ENCODE results near the gene GPBP1. TPM values are rescaled to one million over a fixed set of nuclear protein-coding genes. Genes with fewer than 3 reads are reported as not detected.

Gene GPBP1
- total RNA-seq, 1 experiment from 2014 or later = 112 TPM

GRCh38 chr5:57176350-57176857 lies 2.5 kb downstream of the GPBP1 start:
- no peaks in the 10 kb centered on the region for H4K20me1 ChIP-seq (ENCODE audit: control insufficient read depth, insufficient read depth, insufficient read length)
- no peak overlapping the region for H2BK12ac ChIP-seq (ENCODE audit: insufficient read length, low read depth, low read length)
- no peaks in the 10 kb centered on the region for H3K27me3 ChIP-seq (ENCODE audit: insufficient read depth, low read length)
- no peak for TF ChIP-seq CTCF (conservative IDR thresholded peaks at IDR 0.05)
- no peak overlapping the region for H2BK20ac ChIP-seq (ENCODE audit: low read depth, low read length, poor library complexity, severe bottlenecking)
- H3K9me3 Mint-ChIP-seq = peaks cover 0 to 4% of the 10 kb centered on the region in 2 experiments; a peak in 2 of 5 replicates
- no peak overlapping the region for H4K5ac ChIP-seq (ENCODE audit: insufficient read length, low read depth, low read length)
- no peak overlapping the region for H4K8ac ChIP-seq (replicated peaks; ENCODE audit: insufficient read length, low read depth, low read length)
- no CpG with 5 or more reads among the region's 7 CpGs for WGBS (ENCODE audit: extremely low coverage, insufficient read length, low lambda C conversion rate)
- H2BK120ac ChIP-seq (ENCODE audit: low read depth, low read length, poor library complexity, severe bottlenecking) = no peak overlapping the region
- H3K4me2 ChIP-seq (ENCODE audit: insufficient read depth, insufficient read length, low read length) = peak overlapping the region; percentile 60
- no peak for DNase-seq
- H3T11ph ChIP-seq (ENCODE audit: low read length) = no peak overlapping the region
- peaks cover 63% of the 10 kb centered on the region for H3K79me2 ChIP-seq (ENCODE audit: insufficient read depth, low read length)
- peak overlapping the region; percentile 98 for H3K4me3 Mint-ChIP-seq
- H2BK5ac ChIP-seq (ENCODE audit: insufficient read length, low read length) = no peak overlapping the region
- peaks cover 2% of the 10 kb centered on the region; the same call in 1 of the 2 replicates for H3K27me3 Mint-ChIP-seq (ENCODE audit: low read depth)
- peaks cover 3% of the 10 kb centered on the region for H3K23me2 ChIP-seq (ENCODE audit: insufficient read length, low read depth, low read length, poor library complexity, severe bottlenecking)
- H2BK15ac ChIP-seq (ENCODE audit: low read depth, low read length) = no peak overlapping the region
- no peak overlapping the region for H3K18ac ChIP-seq (ENCODE audit: insufficient read length, low read depth, low read length)
- H3K36me3 Mint-ChIP-seq (ENCODE audit: insufficient read depth in 1 of 3, low read depth in 3 of 3) = peaks cover 37 to 55% (median 52%) of the 10 kb centered on the region in 3 experiments
- H3K4me1 Mint-ChIP-seq = peaks cover 50 to 58% of the 10 kb centered on the region in 2 experiments
- no peak overlapping the region for H2AK5ac ChIP-seq (ENCODE audit: insufficient read length, low read length)
- H2AFZ ChIP-seq (ENCODE audit: low read length) = no peak overlapping the region
- no peak overlapping the region for H3K4ac ChIP-seq (ENCODE audit: low read depth, low read length)
- H3K9me3 ChIP-seq (ENCODE audit: control insufficient read depth, low read depth, low read length) = no peaks in the 10 kb centered on the region
- no peak overlapping the region for H3K23ac ChIP-seq (ENCODE audit: insufficient read length, low read depth, low read length)
- H3K27ac ChIP-seq (ENCODE audit: insufficient read length, low read depth, low read length) = peak overlapping the region; percentile 13
- no peak overlapping the region for H4K91ac ChIP-seq (ENCODE audit: insufficient read length, low read depth, low read length)
- no peaks in the 10 kb centered on the region for H3K4me1 ChIP-seq (ENCODE audit: insufficient read depth, low read length)
- H3K27ac Mint-ChIP-seq = peak overlapping the region in 2 of 3 experiments; percentile 72 to 93; a peak in 4 of 7 replicates
- no peak overlapping the region for H3K56ac ChIP-seq (ENCODE audit: insufficient read length, low read depth, low read length)
- H3K9ac ChIP-seq (ENCODE audit: extremely low read depth, insufficient read length, low read length) = peak overlapping the region; percentile 68
- no peaks in the 10 kb centered on the region for H3K79me1 ChIP-seq (ENCODE audit: insufficient read depth, low read depth, low read length, poor library complexity, severe bottlenecking)
- H3K14ac ChIP-seq (ENCODE audit: insufficient read depth, low read length) = no peak overlapping the region
